Measurements from ENCODE around the gene UBLCP1. TPM values are rescaled to one million over a fixed set of nuclear protein-coding genes. Genes with fewer than 3 reads are reported as not detected.

UBLCP1 gene
- total and polyA plus RNA-seq, 2 experiments from 2014 or later: 19.3 to 28.9 TPM

DNA sequence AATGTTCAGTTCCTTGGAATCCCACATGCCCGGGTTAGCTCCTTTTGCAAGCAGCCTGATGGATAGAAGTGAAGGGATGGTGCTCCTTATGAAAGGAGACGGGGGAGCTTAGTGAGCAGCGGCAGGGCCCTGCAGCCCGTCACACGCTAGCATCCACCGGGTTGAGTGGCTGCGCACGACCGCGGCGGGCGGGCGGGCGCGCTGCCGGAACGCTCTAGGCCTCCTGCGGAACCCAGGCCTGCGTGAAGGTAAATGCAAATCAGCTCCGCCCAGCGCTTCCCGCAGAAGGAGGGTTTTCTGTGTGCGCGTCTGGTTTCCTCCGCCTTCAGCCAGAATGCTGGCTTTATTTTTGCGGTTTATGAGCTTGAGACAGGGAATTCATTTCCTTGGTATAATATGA lies 47.4 kb downstream of the UBLCP1 start:
- TF ChIP-seq EZH2 (IDR thresholded peaks at IDR 0.05; ENCODE audit: borderline replicate concordance) (no peak), EZH2phosphoT487 (IDR thresholded peaks at IDR 0.05; ENCODE audit: low read depth, severe bottlenecking, unreplicated experiment) (no peak)
- TF ChIP-seq, protein P1, sequence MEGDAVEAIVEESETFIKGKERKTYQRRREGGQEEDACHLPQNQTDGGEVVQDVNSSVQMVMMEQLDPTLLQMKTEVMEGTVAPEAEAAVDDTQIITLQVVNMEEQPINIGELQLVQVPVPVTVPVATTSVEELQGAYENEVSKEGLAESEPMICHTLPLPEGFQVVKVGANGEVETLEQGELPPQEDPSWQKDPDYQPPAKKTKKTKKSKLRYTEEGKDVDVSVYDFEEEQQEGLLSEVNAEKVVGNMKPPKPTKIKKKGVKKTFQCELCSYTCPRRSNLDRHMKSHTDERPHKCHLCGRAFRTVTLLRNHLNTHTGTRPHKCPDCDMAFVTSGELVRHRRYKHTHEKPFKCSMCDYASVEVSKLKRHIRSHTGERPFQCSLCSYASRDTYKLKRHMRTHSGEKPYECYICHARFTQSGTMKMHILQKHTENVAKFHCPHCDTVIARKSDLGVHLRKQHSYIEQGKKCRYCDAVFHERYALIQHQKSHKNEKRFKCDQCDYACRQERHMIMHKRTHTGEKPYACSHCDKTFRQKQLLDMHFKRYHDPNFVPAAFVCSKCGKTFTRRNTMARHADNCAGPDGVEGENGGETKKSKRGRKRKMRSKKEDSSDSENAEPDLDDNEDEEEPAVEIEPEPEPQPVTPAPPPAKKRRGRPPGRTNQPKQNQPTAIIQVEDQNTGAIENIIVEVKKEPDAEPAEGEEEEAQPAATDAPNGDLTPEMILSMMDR (IDR thresholded peaks at IDR 0.05; ENCODE audit: poor library complexity): no peak
- no peaks in the 10 kb centered on the region for H3K79me2 ChIP-seq
- no peaks in the 10 kb centered on the region for H3K9me2 ChIP-seq (replicated peaks; ENCODE audit: insufficient read depth)
- peak; percentile 74 for DNase-seq (ENCODE audit: low spot score)
- WGBS (ENCODE audit: low lambda C conversion rate, missing lambda C conversion rate): 6% methylated on average over 26 of the region's 26 CpGs
- no peaks in the 10 kb centered on the region for H3K36me3 ChIP-seq (replicated peaks; ENCODE audit: insufficient read depth, low read depth)
- H3K4me3 ChIP-seq: peak overlapping the region; percentile 18
- H3K27me3 ChIP-seq: peaks cover 20% of the 10 kb centered on the region
- peaks cover 7% of the 10 kb centered on the region for H3K4me1 ChIP-seq (ENCODE audit: insufficient read depth)
- H4K20me1 ChIP-seq (ENCODE audit: insufficient read depth, poor library complexity, severe bottlenecking): no peaks in the 10 kb centered on the region
- peak overlapping the region; percentile 71 for H3K4me2 ChIP-seq
- H2AFZ ChIP-seq: peak overlapping the region; percentile 32
- peak overlapping the region; percentile 15 for H3K27ac ChIP-seq
- H3K9me3 ChIP-seq (ENCODE audit: low read depth): no peaks in the 10 kb centered on the region

- peak overlapping the region; percentile 32 for H2AFZ ChIP-seq
- no peak overlapping the region for H3K27ac ChIP-seq
- peaks cover 20% of the 10 kb centered on the region for H3K27me3 ChIP-seq
- H3K9me2 ChIP-seq (replicated peaks; ENCODE audit: insufficient read depth): no peaks in the 10 kb centered on the region
- TF ChIP-seq EZH2 (IDR thresholded peaks at IDR 0.05; ENCODE audit: borderline replicate concordance) (no peak), EZH2phosphoT487 (IDR thresholded peaks at IDR 0.05; ENCODE audit: low read depth, severe bottlenecking, unreplicated experiment) (no peak)
- TF ChIP-seq, protein P1 (IDR thresholded peaks at IDR 0.05; ENCODE audit: poor library complexity): no peak
- 61% methylated on average over 7 of the region's 7 CpGs for WGBS (ENCODE audit: low lambda C conversion rate, missing lambda C conversion rate)
- no peak for DNase-seq (ENCODE audit: low spot score)
- H3K4me3 ChIP-seq: peak overlapping the region; percentile 18
- peak overlapping the region; percentile 71 for H3K4me2 ChIP-seq
- H3K79me2 ChIP-seq: no peaks in the 10 kb centered on the region
- no peaks in the 10 kb centered on the region for H4K20me1 ChIP-seq (ENCODE audit: insufficient read depth, poor library complexity, severe bottlenecking)
- no peaks in the 10 kb centered on the region for H3K36me3 ChIP-seq (replicated peaks; ENCODE audit: insufficient read depth, low read depth)
- H3K9me3 ChIP-seq (ENCODE audit: low read depth): no peaks in the 10 kb centered on the region
- peaks cover 7% of the 10 kb centered on the region for H3K4me1 ChIP-seq (ENCODE audit: insufficient read depth)
These were observed 48.0 kb downstream of the UBLCP1 start for GRCh38 chr5:159311063-159311462.

DNA sequence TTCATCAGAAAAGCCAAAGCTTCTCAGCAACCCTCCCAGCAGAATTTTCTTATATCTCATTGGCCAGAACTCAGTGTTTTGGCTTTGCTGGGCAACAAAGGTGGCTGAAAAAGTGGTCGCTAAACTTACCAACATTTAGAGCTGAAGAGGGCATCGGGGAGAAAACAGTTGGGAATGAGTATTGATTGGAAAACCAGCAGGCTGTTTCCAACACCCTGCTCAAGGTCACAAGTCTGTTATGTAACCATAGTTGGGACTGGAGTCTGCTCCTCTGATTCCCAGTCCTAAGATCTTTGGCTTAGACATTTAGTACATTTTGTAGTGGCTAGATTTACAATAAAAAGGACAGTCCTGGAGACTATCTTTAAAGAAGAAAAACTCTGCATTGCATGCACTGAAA lies 50.1 kb downstream of the UBLCP1 start:
- Histone ChIP-seq H3K27ac (no peak overlapping the region), H2AFZ (no peak overlapping the region), H3K4me2 (no peak overlapping the region), H3K9me3 (ENCODE audit: low read depth) (no peaks in the 10 kb centered on the region), H3K4me1 (ENCODE audit: insufficient read depth) (peaks cover 7% of the 10 kb centered on the region), H4K20me1 (ENCODE audit: insufficient read depth, poor library complexity, severe bottlenecking) (no peaks in the 10 kb centered on the region), H3K9me2 (replicated peaks; ENCODE audit: insufficient read depth) (no peaks in the 10 kb centered on the region), H3K4me3 (no peak overlapping the region), H3K79me2 (no peaks in the 10 kb centered on the region), H3K27me3 (peaks cover 16% of the 10 kb centered on the region), H3K36me3 (replicated peaks; ENCODE audit: insufficient read depth, low read depth) (no peaks in the 10 kb centered on the region)
- DNase-seq (ENCODE audit: low spot score): no peak
- TF ChIP-seq, protein P1 (IDR thresholded peaks at IDR 0.05; ENCODE audit: poor library complexity): no peak
- TF ChIP-seq EZH2phosphoT487 (IDR thresholded peaks at IDR 0.05; ENCODE audit: low read depth, severe bottlenecking, unreplicated experiment) (no peak), EZH2 (IDR thresholded peaks at IDR 0.05; ENCODE audit: borderline replicate concordance) (no peak)
- 74% methylated on average over 2 of the region's 2 CpGs for whole genome bisulfite sequencing (ENCODE audit: low lambda C conversion rate, missing lambda C conversion rate)

Measured in hepatocyte (in vitro differentiated cells).